ENCODE results near the gene SLC24A4.

SLC24A4 gene

GRCh38 chr14:92492258-92492657, 169.3 kb downstream of the SLC24A4 start:
- TF ChIP-seq CTCF (IDR thresholded peaks at IDR 0.05; ENCODE audit: insufficient read depth, low read length, poor library complexity, severe bottlenecking) (no peak), EZH2phosphoT487 (conservative IDR thresholded peaks at IDR 0.05; ENCODE audit: low read length) (no peak)
- Histone ChIP-seq H3K27me3 (ENCODE audit: low read length) (no peaks in the 10 kb centered on the region), H3K9me2 (replicated peaks; ENCODE audit: insufficient read depth, low read length) (no peaks in the 10 kb centered on the region), H2AFZ (ENCODE audit: low read depth, low read length, severe bottlenecking) (no peak overlapping the region), H3F3A (ENCODE audit: insufficient read depth) (no peaks in the 10 kb centered on the region), H3K36me3 (ENCODE audit: low read length) (no peaks in the 10 kb centered on the region), H3K9me3 (ENCODE audit: insufficient read depth, low read length) (no peaks in the 10 kb centered on the region), H3K4me2 (ENCODE audit: low read depth, low read length, poor library complexity, severe bottlenecking) (no peak overlapping the region), H3K27ac (ENCODE audit: low read depth, low read length) (no peak overlapping the region), H3K9ac (ENCODE audit: low read length) (no peak overlapping the region), H3K79me2 (ENCODE audit: insufficient read depth, low read length) (no peaks in the 10 kb centered on the region), H3K4me3 (ENCODE audit: insufficient read depth, low read length, poor library complexity, severe bottlenecking) (no peak overlapping the region), H4K20me1 (ENCODE audit: low read depth, low read length) (no peaks in the 10 kb centered on the region)

DNA sequence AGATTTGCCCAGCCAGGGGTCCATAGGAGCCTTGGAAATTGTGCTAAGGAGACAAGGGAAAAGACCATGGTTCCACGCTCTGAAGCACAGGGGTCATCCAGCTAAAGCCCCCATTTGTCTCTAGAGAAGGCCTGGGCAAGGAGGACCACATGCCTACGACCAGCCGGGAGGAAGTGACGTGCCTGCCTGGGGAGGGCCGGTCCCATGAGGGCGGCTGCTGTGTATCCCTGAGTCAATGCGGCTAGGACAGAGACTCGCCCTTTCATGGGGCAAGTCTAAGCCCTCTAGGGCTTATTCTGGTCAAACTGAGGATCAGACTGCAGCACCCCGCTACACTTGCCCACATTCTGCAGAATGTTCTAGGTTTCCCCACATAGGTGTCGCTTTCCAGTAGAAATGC, 170.1 kb downstream of the SLC24A4 start:
- Histone ChIP-seq H3K9me3 (ENCODE audit: insufficient read depth, low read length) (no peaks in the 10 kb centered on the region), H4K20me1 (ENCODE audit: low read depth, low read length) (no peaks in the 10 kb centered on the region), H2AFZ (ENCODE audit: low read depth, low read length, severe bottlenecking) (no peak overlapping the region), H3K4me3 (ENCODE audit: insufficient read depth, low read length, poor library complexity, severe bottlenecking) (no peak overlapping the region), H3K4me2 (ENCODE audit: low read depth, low read length, poor library complexity, severe bottlenecking) (no peak overlapping the region), H3F3A (ENCODE audit: insufficient read depth) (no peaks in the 10 kb centered on the region), H3K27ac (ENCODE audit: low read depth, low read length) (no peak overlapping the region), H3K9me2 (replicated peaks; ENCODE audit: insufficient read depth, low read length) (no peaks in the 10 kb centered on the region), H3K36me3 (ENCODE audit: low read length) (no peaks in the 10 kb centered on the region), H3K9ac (ENCODE audit: low read length) (no peak overlapping the region), H3K27me3 (ENCODE audit: low read length) (no peaks in the 10 kb centered on the region), H3K79me2 (ENCODE audit: insufficient read depth, low read length) (no peaks in the 10 kb centered on the region)
- TF ChIP-seq EZH2phosphoT487 (conservative IDR thresholded peaks at IDR 0.05; ENCODE audit: low read length) (no peak), CTCF (IDR thresholded peaks at IDR 0.05; ENCODE audit: insufficient read depth, low read length, poor library complexity, severe bottlenecking) (no peak)

DNA sequence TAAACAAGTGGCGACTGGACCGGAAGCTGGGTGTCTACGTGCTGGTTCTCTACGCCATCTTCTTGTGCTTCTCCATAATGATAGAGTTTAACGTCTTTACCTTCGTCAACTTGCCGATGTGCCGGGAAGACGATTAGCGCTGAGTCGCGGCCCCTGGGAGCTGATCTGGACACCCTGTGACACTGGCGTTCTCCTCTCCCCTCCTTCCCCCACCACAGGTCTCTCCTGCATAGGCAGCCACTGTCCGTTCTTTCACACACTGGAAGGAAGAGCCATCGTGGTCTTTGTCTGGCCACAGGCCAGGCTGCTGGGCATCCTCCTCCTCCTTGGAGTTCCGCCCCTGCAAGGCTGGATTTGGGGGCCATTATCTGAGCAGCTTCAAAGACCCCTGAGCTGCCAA, 170.5 kb downstream of the SLC24A4 start:
- no peak for TF ChIP-seq CTCF (IDR thresholded peaks at IDR 0.05; ENCODE audit: insufficient read depth, low read length, poor library complexity, severe bottlenecking)
- no peak for TF ChIP-seq EZH2phosphoT487 (conservative IDR thresholded peaks at IDR 0.05; ENCODE audit: low read length)
- H3K9ac ChIP-seq (ENCODE audit: low read length) = no peak overlapping the region
- no peak overlapping the region for H2AFZ ChIP-seq (ENCODE audit: low read depth, low read length, severe bottlenecking)
- no peaks in the 10 kb centered on the region for H3K36me3 ChIP-seq (ENCODE audit: low read length)
- H3K4me2 ChIP-seq (ENCODE audit: low read depth, low read length, poor library complexity, severe bottlenecking) = no peak overlapping the region
- H3K9me2 ChIP-seq (replicated peaks; ENCODE audit: insufficient read depth, low read length) = no peaks in the 10 kb centered on the region
- no peak overlapping the region for H3K4me3 ChIP-seq (ENCODE audit: insufficient read depth, low read length, poor library complexity, severe bottlenecking)
- H3K79me2 ChIP-seq (ENCODE audit: insufficient read depth, low read length) = no peaks in the 10 kb centered on the region
- no peaks in the 10 kb centered on the region for H3F3A ChIP-seq (ENCODE audit: insufficient read depth)
- no peaks in the 10 kb centered on the region for H3K9me3 ChIP-seq (ENCODE audit: insufficient read depth, low read length)
- H3K27ac ChIP-seq (ENCODE audit: low read depth, low read length) = no peak overlapping the region
- no peaks in the 10 kb centered on the region for H4K20me1 ChIP-seq (ENCODE audit: low read depth, low read length)
- H3K27me3 ChIP-seq (ENCODE audit: low read length) = no peaks in the 10 kb centered on the region

DNA sequence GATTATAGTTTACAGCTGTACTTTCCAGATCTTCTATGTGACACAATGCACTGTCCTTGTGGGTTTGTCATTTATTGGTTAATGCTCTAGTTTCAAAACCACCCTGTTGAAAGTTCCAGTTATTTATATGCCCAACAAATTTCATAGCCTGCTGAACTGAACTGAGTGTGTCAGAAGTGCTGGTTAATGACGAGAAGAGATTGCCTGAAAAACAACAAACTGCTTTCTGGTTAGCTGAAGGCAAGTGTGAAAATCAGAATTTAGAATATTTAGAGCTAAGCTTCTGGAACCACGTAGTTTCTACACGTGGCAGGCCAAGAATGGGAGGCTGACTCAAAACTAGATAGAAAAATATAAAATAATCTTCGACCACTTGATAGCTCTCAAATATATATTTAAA, 171.5 kb downstream of the SLC24A4 start:
- no peak overlapping the region for H2AFZ ChIP-seq (ENCODE audit: low read depth, low read length, severe bottlenecking)
- no peaks in the 10 kb centered on the region for H3F3A ChIP-seq (ENCODE audit: insufficient read depth)
- TF ChIP-seq EZH2phosphoT487 (conservative IDR thresholded peaks at IDR 0.05; ENCODE audit: low read length) (no peak), CTCF (IDR thresholded peaks at IDR 0.05; ENCODE audit: insufficient read depth, low read length, poor library complexity, severe bottlenecking) (no peak)
- H3K9me2 ChIP-seq (replicated peaks; ENCODE audit: insufficient read depth, low read length) = no peaks in the 10 kb centered on the region
- no peaks in the 10 kb centered on the region for H3K36me3 ChIP-seq (ENCODE audit: low read length)
- H3K4me2 ChIP-seq (ENCODE audit: low read depth, low read length, poor library complexity, severe bottlenecking) = no peak overlapping the region
- no peaks in the 10 kb centered on the region for H3K79me2 ChIP-seq (ENCODE audit: insufficient read depth, low read length)
- no peak overlapping the region for H3K27ac ChIP-seq (ENCODE audit: low read depth, low read length)
- no peak overlapping the region for H3K9ac ChIP-seq (ENCODE audit: low read length)
- no peaks in the 10 kb centered on the region for H4K20me1 ChIP-seq (ENCODE audit: low read depth, low read length)
- no peaks in the 10 kb centered on the region for H3K27me3 ChIP-seq (ENCODE audit: low read length)
- no peak overlapping the region for H3K4me3 ChIP-seq (ENCODE audit: insufficient read depth, low read length, poor library complexity, severe bottlenecking)
- H3K9me3 ChIP-seq (ENCODE audit: insufficient read depth, low read length) = no peaks in the 10 kb centered on the region
